ENCODE measurements around the gene HSF2BP.
"Not testable (repeated sequence)": the region's sequence is repeated elsewhere in the genome, so short reads cannot be mapped to it uniquely, and the experiment has no call there.

The HSF2BP gene

GRCh38 chr21:43687566-43688399 is 28.5 kb upstream of the HSF2BP start:
- DNase-seq (ENCODE audit: low read depth in 1 of 2, low spot score in 1 of 2), result no peak

GRCh38 chr21:43686811-43687565 is 27.7 kb upstream of the HSF2BP start:
- no peak for DNase-seq (ENCODE audit: low read depth in 1 of 2, low spot score in 1 of 2)

GRCh38 chr21:43684424-43684823 is 25.1 kb upstream of the HSF2BP start:
- no peak for DNase-seq (ENCODE audit: low read depth in 1 of 2, low spot score in 1 of 2)

- DNase-seq (ENCODE audit: low read depth in 1 of 2, low spot score in 1 of 2), result no peak
Observed at GRCh38 chr21:43681650-43682049, 22.4 kb upstream of the HSF2BP start.

GRCh38 chr21:43680421-43680820 is 21.1 kb upstream of the HSF2BP start:
- not testable (repeated sequence) for DNase-seq (ENCODE audit: low read depth in 1 of 2, low spot score in 1 of 2)

- no peak for DNase-seq (ENCODE audit: low read depth in 1 of 2, low spot score in 1 of 2)
Observed at GRCh38 chr21:43679951-43680350, 20.7 kb upstream of the HSF2BP start.

- DNase-seq (ENCODE audit: low read depth in 1 of 2, low spot score in 1 of 2), result no peak
Observed at GRCh38 chr21:43676391-43676790, 17.1 kb upstream of the HSF2BP start.

- DNase-seq (ENCODE audit: low read depth in 1 of 2, low spot score in 1 of 2), result no peak
Observed at GRCh38 chr21:43675871-43676270, 16.6 kb upstream of the HSF2BP start.

GRCh38 chr21:43669828-43670605 is 10.7 kb upstream of the HSF2BP start:
- no peak for DNase-seq (ENCODE audit: low read depth in 1 of 2, low spot score in 1 of 2)

GRCh38 chr21:43667191-43667904 is 8.1 kb upstream of the HSF2BP start:
- no peak for DNase-seq (ENCODE audit: low read depth in 1 of 2, low spot score in 1 of 2)

GRCh38 chr21:43665879-43666278 is 6.6 kb upstream of the HSF2BP start:
- no peak for DNase-seq (ENCODE audit: low read depth in 1 of 2, low spot score in 1 of 2)

- DNase-seq (ENCODE audit: low read depth in 1 of 2, low spot score in 1 of 2), result no peak
Observed at GRCh38 chr21:43664358-43664757, 5.1 kb upstream of the HSF2BP start.

- DNase-seq (ENCODE audit: low read depth in 1 of 2, low spot score in 1 of 2), result no peak
Observed at GRCh38 chr21:43663033-43663432, 3.7 kb upstream of the HSF2BP start.

GRCh38 chr21:43662286-43662685 is 3.0 kb upstream of the HSF2BP start:
- DNase-seq (ENCODE audit: low read depth in 1 of 2, low spot score in 1 of 2), result no peak

GRCh38 chr21:43658769-43659135 is 536 bp downstream of the HSF2BP start:
- DNase-seq (ENCODE audit: low read depth in 1 of 2, low spot score in 1 of 2), result no peak

- DNase-seq (ENCODE audit: low read depth in 1 of 2, low spot score in 1 of 2), result no peak
Observed at GRCh38 chr21:43658088-43658741, 1.1 kb downstream of the HSF2BP start.

- DNase-seq (ENCODE audit: low read depth in 1 of 2, low spot score in 1 of 2), result no peak
Observed at GRCh38 chr21:43657355-43658087, 1.8 kb downstream of the HSF2BP start.

GRCh38 chr21:43654806-43655489 is 4.3 kb downstream of the HSF2BP start:
- no peak for DNase-seq (ENCODE audit: low read depth in 1 of 2, low spot score in 1 of 2)

GRCh38 chr21:43653626-43654025 is 5.7 kb downstream of the HSF2BP start:
- DNase-seq (ENCODE audit: low read depth in 1 of 2, low spot score in 1 of 2), result no peak

Measured in stimulated activated CD4-positive, alpha-beta T cell treated with anti-CD3 and anti-CD28 coated beads, Interleukin-15, amount 100 ng/mL, for 1 hour (primary cell).